GM23248 (cell line): ENCODE data around the gene C4orf51.

Experiments
- EZH2 ChIP-seq: fragments of 200-600 bp; sonication (generic); IDR thresholded peaks from 2 replicates; pipeline ENCODE4 v1.6.1; 2018; ENCODE audit warnings: antibody characterized with exemption, mild to moderate bottlenecking; ENCODE audit not compliant: insufficient read depth, poor library complexity, severe bottlenecking
- EZH2phosphoT487 ChIP-seq: fragments of 200-600 bp; sonication (generic); IDR thresholded peaks from 2 replicates; pipeline ENCODE4 v1.6.1; 2018; ENCODE audit warnings: antibody characterized with exemption, moderate library complexity, mild to moderate bottlenecking, low read depth; ENCODE audit not compliant: insufficient read depth

- TF ChIP-seq EZH2: no peak
- TF ChIP-seq EZH2phosphoT487: no peak
Measured at GRCh38 chr4:145755802-145756201, 75.9 kb downstream of the C4orf51 start.
